Muscle of leg (tissue), 11 donors: ENCODE measurements around the gene CXCL16. TPM values are rescaled to one million over a fixed set of nuclear protein-coding genes. Genes with fewer than 3 reads are reported as not detected.

Source experiments
- DNase-seq: peaks from one replicate; pipeline ENCODE4 v3.0.0; 2013
- H3K27ac ChIP-seq: one replicate; pipeline ENCODE4 v1.5.1; 2013; ENCODE audit warnings: mild to moderate bottlenecking, low read length, control low read depth
- H3K27me3 ChIP-seq: one replicate; pipeline ENCODE4 v1.6.1; 2013; ENCODE audit warnings: low read length; ENCODE audit not compliant: control insufficient read depth, insufficient read depth
- H3K36me3 ChIP-seq: one replicate; pipeline ENCODE4 v1.6.1; 2013; ENCODE audit warnings: low read length; ENCODE audit not compliant: control insufficient read depth, insufficient read depth
- H3K4me1 ChIP-seq: one replicate; pipeline ENCODE4 v1.6.1; 2013; ENCODE audit warnings: low read length; ENCODE audit not compliant: control insufficient read depth, insufficient read depth
- H3K4me3 ChIP-seq: one replicate; pipeline ENCODE4 v1.5.1; 2013; ENCODE audit warnings: low read length, control low read depth
- H3K9me3 ChIP-seq: replicated peaks from 2 replicates; pipeline ENCODE4 v1.6.1; 2013; ENCODE audit warnings: low read depth, low read length; ENCODE audit not compliant: control insufficient read depth
- WGBS: methylation state at CpG from one replicate; pipeline ENCODE4 v1.1.5; 2013; ENCODE audit warnings: missing lambda C conversion rate; ENCODE audit not compliant: insufficient coverage; 5-methylcytosine and 5-hydroxymethylcytosine counted together
- polyA plus RNA-seq, 8 donors: library from polyadenylated mRNA; unstranded; fragments of 120-200 nt; gene quantifications; one replicate each; pipeline versions ENCODE4 v1.2.1 to v1.2.3, GENCODE V29; 2013; ENCODE audit warnings: inconsistent platforms in 1 of 8, low replicate concordance in 1 of 8; ENCODE audit not compliant: insufficient read length in 8 of 8, insufficient read depth in 1 of 8
- total RNA-seq: library from RNA; stranded (reverse); fragments of 120-200 nt; gene quantifications from one replicate; pipeline ENCODE4 v1.2.4, GENCODE V29; 2013

CXCL16 gene
- total and polyA plus RNA-seq, 9 donors = 1.7 to 8.3 (median 4.2) TPM

GRCh38 chr17:4740584-4740983 is 856 bp upstream of the CXCL16 start:
- DNase-seq = no peak
- no peak overlapping the region for H3K4me3 ChIP-seq
- H3K9me3 ChIP-seq = no peaks in the 10 kb centered on the region
- peaks cover 70% of the 10 kb centered on the region for H3K27me3 ChIP-seq
- H3K27ac ChIP-seq = no peak overlapping the region
- H3K36me3 ChIP-seq = no peaks in the 10 kb centered on the region
- 94% methylated on average over 5 of the region's 8 CpGs for WGBS
- H3K4me1 ChIP-seq = peaks cover 23% of the 10 kb centered on the region

- H3K4me3 ChIP-seq = peak overlapping the region; percentile 28
- DNase-seq = no peak
- H3K4me1 ChIP-seq = peaks cover 18% of the 10 kb centered on the region
- no peak overlapping the region for H3K27ac ChIP-seq
- H3K27me3 ChIP-seq = peaks cover 64% of the 10 kb centered on the region
- H3K9me3 ChIP-seq = no peaks in the 10 kb centered on the region
- 15% methylated on average over 6 of the region's 13 CpGs for WGBS
- H3K36me3 ChIP-seq = no peaks in the 10 kb centered on the region
Observed at GRCh38 chr17:4740025-4740351, 260 bp upstream of the CXCL16 start.

GRCh38 chr17:4738136-4739121 is 1.3 kb downstream of the CXCL16 start:
- Histone ChIP-seq H3K4me1 (peaks cover 14% of the 10 kb centered on the region), H3K9me3 (no peaks in the 10 kb centered on the region), H3K36me3 (peaks cover 1% of the 10 kb centered on the region), H3K4me3 (peak overlapping the region; percentile 79), H3K27ac (no peak overlapping the region), H3K27me3 (peaks cover 49% of the 10 kb centered on the region)
- no peak for DNase-seq
- WGBS = 7% methylated on average over 35 of the region's 41 CpGs

- peaks cover 37% of the 10 kb centered on the region for H3K27me3 ChIP-seq
- H3K9me3 ChIP-seq = no peaks in the 10 kb centered on the region
- peaks cover 6% of the 10 kb centered on the region for H3K36me3 ChIP-seq
- H3K4me1 ChIP-seq = peaks cover 18% of the 10 kb centered on the region
- no peak overlapping the region for H3K4me3 ChIP-seq
- 58% methylated on average over 5 of the region's 9 CpGs for WGBS
- peak overlapping the region; percentile 42 for H3K27ac ChIP-seq
- peak; percentile 75 for DNase-seq
Observed at GRCh38 chr17:4735876-4736651, 3.7 kb downstream of the CXCL16 start.

GRCh38 chr17:4734857-4735475 is 4.8 kb downstream of the CXCL16 start:
- H3K4me3 ChIP-seq = no peak overlapping the region
- H3K36me3 ChIP-seq = peaks cover 6% of the 10 kb centered on the region
- H3K4me1 ChIP-seq = peaks cover 24% of the 10 kb centered on the region
- no peak for DNase-seq
- H3K27ac ChIP-seq = no peak overlapping the region
- no peaks in the 10 kb centered on the region for H3K9me3 ChIP-seq
- 83% methylated on average over 7 of the region's 8 CpGs for WGBS
- peaks cover 26% of the 10 kb centered on the region for H3K27me3 ChIP-seq

GRCh38 chr17:4733073-4733531 is 6.6 kb downstream of the CXCL16 start:
- no peak overlapping the region for H3K4me3 ChIP-seq
- H3K9me3 ChIP-seq = no peaks in the 10 kb centered on the region
- H3K27me3 ChIP-seq = peaks cover 8% of the 10 kb centered on the region
- H3K4me1 ChIP-seq = peaks cover 10% of the 10 kb centered on the region
- H3K27ac ChIP-seq = no peak overlapping the region
- 86% methylated on average over 5 of the region's 6 CpGs for WGBS
- peak; percentile 71 for DNase-seq
- peaks cover 6% of the 10 kb centered on the region for H3K36me3 ChIP-seq

GRCh38 chr17:4728124-4728523 is 11.6 kb downstream of the CXCL16 start:
- Histone ChIP-seq H3K9me3 (no peaks in the 10 kb centered on the region), H3K36me3 (peaks cover 2% of the 10 kb centered on the region), H3K27me3 (no peaks in the 10 kb centered on the region), H3K4me3 (no peak overlapping the region), H3K4me1 (peaks cover 10% of the 10 kb centered on the region), H3K27ac (no peak overlapping the region)
- no peak for DNase-seq
- no CpG with 5 or more reads among the region's 3 CpGs for WGBS

- no peak for DNase-seq
- H3K4me3 ChIP-seq = no peak overlapping the region
- H3K27me3 ChIP-seq = no peaks in the 10 kb centered on the region
- H3K9me3 ChIP-seq = no peaks in the 10 kb centered on the region
- WGBS = 90% methylated on average over 2 of the region's 9 CpGs
- H3K4me1 ChIP-seq = peaks cover 3% of the 10 kb centered on the region
- H3K27ac ChIP-seq = no peak overlapping the region
- H3K36me3 ChIP-seq = no peaks in the 10 kb centered on the region
Observed at GRCh38 chr17:4725646-4726310, 13.9 kb downstream of the CXCL16 start.

GRCh38 chr17:4724650-4725049 is 15.1 kb downstream of the CXCL16 start:
- DNase-seq = no peak
- Histone ChIP-seq H3K4me1 (no peaks in the 10 kb centered on the region), H3K36me3 (no peaks in the 10 kb centered on the region), H3K4me3 (no peak overlapping the region), H3K27ac (no peak overlapping the region), H3K27me3 (no peaks in the 10 kb centered on the region), H3K9me3 (no peaks in the 10 kb centered on the region)
- 87% methylated on average over 5 of the region's 5 CpGs for WGBS
